OCI-LY3 (cell line): ENCODE results near the gene PRODH.

Experiments
- EZH2phosphoT487 ChIP-seq: fragments of 200-600 bp; shearing (Covaris generic); IDR thresholded peaks from 2 replicates; pipeline ENCODE4 v1.6.1; 2018; ENCODE audit warnings: antibody characterized with exemption, mixed run types, low read depth
- TF ChIP-seq, protein P1 (sequence below): fragments of 200-600, 300-600 bp; sonication (generic); IDR thresholded peaks from 2 replicates; pipeline ENCODE4 v1.5.1; 2014; ENCODE audit warnings: antibody characterized with exemption, low read length, low read depth

DNA sequence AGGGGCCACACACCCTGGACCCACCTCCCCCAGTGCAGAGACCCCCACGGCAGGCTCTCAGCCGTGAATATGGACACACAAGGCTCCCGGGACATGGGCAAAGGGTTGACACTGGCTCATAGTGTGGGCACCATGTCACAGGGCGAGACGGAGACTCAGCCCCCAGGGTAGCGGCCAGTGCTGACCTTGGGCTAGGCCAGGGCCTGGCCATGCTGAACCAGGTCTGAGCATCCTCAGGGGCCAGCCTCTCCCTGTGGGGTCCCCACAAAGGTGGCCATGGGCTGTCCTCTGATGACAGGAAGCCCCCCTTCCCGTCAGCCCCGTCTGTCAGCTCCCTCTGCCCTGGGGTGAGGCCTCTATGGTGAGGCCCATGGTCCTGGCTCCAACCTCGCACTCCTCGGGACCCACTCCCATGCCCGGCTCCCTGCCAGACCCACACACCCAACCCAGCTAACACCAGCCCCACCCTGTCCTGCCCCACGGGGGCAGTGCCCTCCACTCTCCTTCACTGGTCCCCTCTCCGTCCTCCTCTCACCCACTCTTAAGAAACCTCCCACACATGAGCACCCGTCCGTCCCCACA is 19.0 kb upstream of the PRODH start:
- TF ChIP-seq, protein P1, sequence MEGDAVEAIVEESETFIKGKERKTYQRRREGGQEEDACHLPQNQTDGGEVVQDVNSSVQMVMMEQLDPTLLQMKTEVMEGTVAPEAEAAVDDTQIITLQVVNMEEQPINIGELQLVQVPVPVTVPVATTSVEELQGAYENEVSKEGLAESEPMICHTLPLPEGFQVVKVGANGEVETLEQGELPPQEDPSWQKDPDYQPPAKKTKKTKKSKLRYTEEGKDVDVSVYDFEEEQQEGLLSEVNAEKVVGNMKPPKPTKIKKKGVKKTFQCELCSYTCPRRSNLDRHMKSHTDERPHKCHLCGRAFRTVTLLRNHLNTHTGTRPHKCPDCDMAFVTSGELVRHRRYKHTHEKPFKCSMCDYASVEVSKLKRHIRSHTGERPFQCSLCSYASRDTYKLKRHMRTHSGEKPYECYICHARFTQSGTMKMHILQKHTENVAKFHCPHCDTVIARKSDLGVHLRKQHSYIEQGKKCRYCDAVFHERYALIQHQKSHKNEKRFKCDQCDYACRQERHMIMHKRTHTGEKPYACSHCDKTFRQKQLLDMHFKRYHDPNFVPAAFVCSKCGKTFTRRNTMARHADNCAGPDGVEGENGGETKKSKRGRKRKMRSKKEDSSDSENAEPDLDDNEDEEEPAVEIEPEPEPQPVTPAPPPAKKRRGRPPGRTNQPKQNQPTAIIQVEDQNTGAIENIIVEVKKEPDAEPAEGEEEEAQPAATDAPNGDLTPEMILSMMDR: no peak
- TF ChIP-seq EZH2phosphoT487: no peak
